ENCODE data around the gene KRT12.

DNA sequence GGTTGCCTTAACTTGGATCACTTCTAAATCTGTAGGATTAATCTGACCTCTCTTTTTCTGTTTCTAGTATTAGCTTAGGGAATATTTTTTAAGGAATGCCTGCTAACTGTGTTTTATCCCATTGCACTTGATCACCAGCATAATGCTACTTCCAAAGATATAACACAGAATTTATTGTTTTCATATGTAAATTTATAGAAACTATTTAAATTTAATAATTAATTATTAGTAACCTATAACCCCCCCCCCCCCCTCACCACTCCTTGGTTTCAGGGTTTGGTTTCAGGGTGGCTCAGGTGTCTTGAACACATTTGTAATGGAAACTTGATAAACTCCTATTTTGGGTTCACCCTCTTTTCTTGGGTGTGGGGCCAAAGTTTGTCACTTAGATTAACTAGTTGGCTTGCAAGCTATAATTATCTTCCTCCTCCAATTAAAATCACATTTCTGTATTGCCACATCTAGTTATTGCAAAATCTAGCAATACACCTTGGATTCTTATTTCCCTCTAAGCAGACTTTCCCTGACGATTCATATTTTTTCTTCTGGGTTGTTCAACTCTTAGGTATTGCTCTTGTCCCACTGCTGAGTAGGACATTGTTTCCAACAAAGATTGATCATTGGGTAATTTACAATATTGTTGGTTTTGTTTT, 18.3 kb downstream of the KRT12 start:
- no peak for TF ChIP-seq FOXA1 (IDR thresholded peaks at IDR 0.05)
- TF ChIP-seq LEF1 (IDR thresholded peaks at IDR 0.05; ENCODE audit: borderline replicate concordance): no peak
- TF ChIP-seq, protein P1, sequence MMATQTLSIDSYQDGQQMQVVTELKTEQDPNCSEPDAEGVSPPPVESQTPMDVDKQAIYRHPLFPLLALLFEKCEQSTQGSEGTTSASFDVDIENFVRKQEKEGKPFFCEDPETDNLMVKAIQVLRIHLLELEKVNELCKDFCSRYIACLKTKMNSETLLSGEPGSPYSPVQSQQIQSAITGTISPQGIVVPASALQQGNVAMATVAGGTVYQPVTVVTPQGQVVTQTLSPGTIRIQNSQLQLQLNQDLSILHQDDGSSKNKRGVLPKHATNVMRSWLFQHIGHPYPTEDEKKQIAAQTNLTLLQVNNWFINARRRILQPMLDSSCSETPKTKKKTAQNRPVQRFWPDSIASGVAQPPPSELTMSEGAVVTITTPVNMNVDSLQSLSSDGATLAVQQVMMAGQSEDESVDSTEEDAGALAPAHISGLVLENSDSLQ (IDR thresholded peaks at IDR 0.05): no peak
- no peak for TF ChIP-seq ELF4 (IDR thresholded peaks at IDR 0.05)
- no peak for TF ChIP-seq ARNT (IDR thresholded peaks at IDR 0.05)

Data from HEK293T (cell line).